Effector memory CD8-positive, alpha-beta T cell (primary cell): Measurements from ENCODE around the gene EIF5A.
"Not testable (repeated sequence)": the region's sequence is repeated elsewhere in the genome, so short reads cannot be mapped to it uniquely, and the experiment has no call there.

ENCODE experiments used
- ATAC-seq: fragments of 150-1000 bp; cut with Tn5 transposase; replicated peaks from 2 replicates; pipeline ENCODE4 v1.10.0; 2021; ENCODE audit warnings: mild to moderate bottlenecking, moderate library complexity
- DNase-seq, 3 experiments: peaks; one replicate each; pipeline ENCODE4 v3.0.0; 2021
- H3K27ac Mint-ChIP-seq, 2 donors: one replicate each; pipeline ENCODE4 v1.8.0; 2022; ENCODE audit warnings: mild to moderate bottlenecking in 2 of 2, mixed read lengths in 2 of 2, moderate library complexity in 2 of 2
- H3K27me3 Mint-ChIP-seq, 2 donors: one replicate each; pipeline ENCODE4 v1.8.0; 2022; ENCODE audit warnings: mixed read lengths in 2 of 2
- H3K36me3 Mint-ChIP-seq: one replicate; pipeline ENCODE4 v1.8.0; 2022; ENCODE audit warnings: mild to moderate bottlenecking, moderate library complexity, mixed read lengths; ENCODE audit not compliant: insufficient read depth
- H3K4me1 Mint-ChIP-seq, 2 donors: one replicate each; pipeline ENCODE4 v1.8.0; 2022; ENCODE audit warnings: low read depth in 2 of 2, mixed read lengths in 2 of 2
- H3K4me3 Mint-ChIP-seq, 2 donors: one replicate each; pipeline ENCODE4 v1.8.0; 2022; ENCODE audit warnings: mild to moderate bottlenecking in 2 of 2, mixed read lengths in 2 of 2, moderate library complexity in 2 of 2
- H3K9me3 Mint-ChIP-seq, 2 donors: one replicate each; pipeline ENCODE4 v1.8.0; 2022; ENCODE audit warnings: mixed read lengths in 2 of 2

The EIF5A gene

DNA sequence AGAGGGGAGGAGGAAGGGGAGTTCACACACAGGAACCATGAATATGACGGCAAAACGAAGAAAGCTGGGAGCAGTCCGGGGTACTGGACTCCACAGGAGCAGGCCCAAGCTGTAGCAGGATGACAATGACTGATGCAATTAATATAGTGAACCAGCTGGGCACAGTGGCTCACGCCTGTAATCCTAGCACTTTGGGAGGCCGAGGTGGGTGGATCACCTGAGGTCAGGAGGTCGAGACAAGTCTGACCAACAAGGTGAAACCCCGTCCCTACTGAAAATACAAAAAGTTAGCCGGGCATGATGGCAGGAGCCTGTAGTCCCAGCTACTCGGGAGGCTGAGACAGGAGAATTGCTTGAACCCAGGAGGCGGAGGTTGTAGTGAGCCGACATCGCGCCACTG is 28.3 kb downstream of the EIF5A start:
- Mint-ChIP-seq H3K4me3 (peak overlapping the region; percentile 96 to 97), H3K4me1 (peaks cover 27 to 42% of the 10 kb centered on the region in 2 donors), H3K27ac (peak overlapping the region; percentile 91 to 94), H3K36me3 (peaks cover 37% of the 10 kb centered on the region)
- ATAC-seq, DNase-seq, H3K27me3 Mint-ChIP-seq, H3K9me3 Mint-ChIP-seq: not testable (repeated sequence)

- Mint-ChIP-seq H3K27me3 (no peaks in the 10 kb centered on the region), H3K36me3 (peaks cover 43% of the 10 kb centered on the region), H3K4me1 (peaks cover 30 to 44% of the 10 kb centered on the region in 2 donors), H3K27ac (peak within 1 kb of the TSS; percentile 91 to 94), H3K4me3 (peak within 1 kb of the TSS; percentile 96 to 97), H3K9me3 (no peaks in the 10 kb centered on the region)
- ATAC-seq (peak; percentile 94), DNase-seq (peak; percentile 67 to 74 (median 68))
Measured at GRCh38 chr17:7336240-7337175, 29.1 kb downstream of the EIF5A start, which contains the start of gene ACAP1. Gene ACAP1, plus strand, starts transcription at chr17:7336529. Its CDS starts 206 bp downstream, at chr17:7336735.

- not testable (repeated sequence) for DNase-seq, H3K27me3 Mint-ChIP-seq, H3K9me3 Mint-ChIP-seq, ATAC-seq
- Mint-ChIP-seq H3K36me3 (peaks cover 49% of the 10 kb centered on the region), H3K4me1 (peaks cover 31 to 42% of the 10 kb centered on the region in 2 donors), H3K27ac (peak overlapping the region; percentile 91 to 94), H3K4me3 (peak overlapping the region; percentile 96 to 97)
Measured at GRCh38 chr17:7337600-7337999, 30.2 kb downstream of the EIF5A start.

DNA sequence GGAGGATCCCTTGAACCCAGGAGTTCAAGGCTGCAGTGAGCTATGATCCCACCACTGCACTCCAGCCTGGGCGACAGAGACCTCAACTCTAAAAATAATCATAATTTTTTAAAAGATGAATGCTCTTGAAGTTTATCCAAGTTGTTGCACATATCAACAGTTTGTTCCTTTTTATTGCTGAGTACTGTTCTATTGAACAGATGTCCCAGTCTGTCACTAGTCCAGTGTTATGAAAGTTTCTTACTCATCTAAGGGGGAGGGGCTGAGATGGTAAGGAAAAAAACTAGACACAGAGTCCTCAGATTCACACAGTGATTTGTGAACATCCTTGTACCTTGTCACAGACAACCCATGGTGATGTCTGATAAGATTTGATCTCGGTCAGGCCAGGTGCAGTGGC is 32.8 kb downstream of the EIF5A start:
- DNase-seq = no peak
- H3K9me3 Mint-ChIP-seq = no peaks in the 10 kb centered on the region
- H3K36me3 Mint-ChIP-seq = peaks cover 74% of the 10 kb centered on the region
- peak overlapping the region; percentile 19 to 23 for H3K27ac Mint-ChIP-seq
- peak overlapping the region in 1 of 2 donors; percentile 29 for H3K4me3 Mint-ChIP-seq
- H3K4me1 Mint-ChIP-seq = peaks cover 37 to 40% of the 10 kb centered on the region in 2 donors
- H3K27me3 Mint-ChIP-seq = no peaks in the 10 kb centered on the region
- ATAC-seq = no peak

- H3K9me3 Mint-ChIP-seq = no peaks in the 10 kb centered on the region
- peaks cover 26 to 29% of the 10 kb centered on the region in 2 donors for H3K4me1 Mint-ChIP-seq
- ATAC-seq (no peak), DNase-seq (no peak)
- H3K36me3 Mint-ChIP-seq = peaks cover 83% of the 10 kb centered on the region
- peak overlapping the region; percentile 22 to 68 for H3K27ac Mint-ChIP-seq
- H3K27me3 Mint-ChIP-seq = no peaks in the 10 kb centered on the region
- H3K4me3 Mint-ChIP-seq = no peak overlapping the region
Measured at GRCh38 chr17:7341842-7342241, 34.4 kb downstream of the EIF5A start.

- peak overlapping the region in 1 of 2 donors; percentile 38 for H3K27ac Mint-ChIP-seq
- no peaks in the 10 kb centered on the region for H3K9me3 Mint-ChIP-seq
- peaks cover 15 to 21% of the 10 kb centered on the region in 2 donors for H3K4me1 Mint-ChIP-seq
- no peaks in the 10 kb centered on the region for H3K27me3 Mint-ChIP-seq
- peaks cover 85% of the 10 kb centered on the region for H3K36me3 Mint-ChIP-seq
- no peak overlapping the region for H3K4me3 Mint-ChIP-seq
- no peak for ATAC-seq
- DNase-seq = no peak
Measured at GRCh38 chr17:7343250-7343649, 35.8 kb downstream of the EIF5A start.

- no peak for DNase-seq
Measured at GRCh38 chr17:7346761-7347614, 39.6 kb downstream of the EIF5A start.

GRCh38 chr17:7347630-7348477 is 40.4 kb downstream of the EIF5A start:
- no peak overlapping the region for H3K4me3 Mint-ChIP-seq
- H3K27me3 Mint-ChIP-seq = no peaks in the 10 kb centered on the region
- no peak for ATAC-seq
- no peak for DNase-seq
- H3K4me1 Mint-ChIP-seq = peaks cover 27 to 36% of the 10 kb centered on the region in 2 donors
- peaks cover 69% of the 10 kb centered on the region for H3K36me3 Mint-ChIP-seq
- H3K27ac Mint-ChIP-seq = peak overlapping the region; percentile 84 to 90
- no peaks in the 10 kb centered on the region for H3K9me3 Mint-ChIP-seq

More at GRCh38 chr17:7346761-7347614, 39.6 kb downstream of the EIF5A start:
- Mint-ChIP-seq H3K27ac (peak overlapping the region in 1 of 2 donors; percentile 23), H3K36me3 (peaks cover 75% of the 10 kb centered on the region), H3K4me1 (peaks cover 20 to 30% of the 10 kb centered on the region in 2 donors), H3K27me3 (no peaks in the 10 kb centered on the region), H3K9me3 (no peaks in the 10 kb centered on the region), H3K4me3 (no peak overlapping the region)
- no peak for ATAC-seq

DNA sequence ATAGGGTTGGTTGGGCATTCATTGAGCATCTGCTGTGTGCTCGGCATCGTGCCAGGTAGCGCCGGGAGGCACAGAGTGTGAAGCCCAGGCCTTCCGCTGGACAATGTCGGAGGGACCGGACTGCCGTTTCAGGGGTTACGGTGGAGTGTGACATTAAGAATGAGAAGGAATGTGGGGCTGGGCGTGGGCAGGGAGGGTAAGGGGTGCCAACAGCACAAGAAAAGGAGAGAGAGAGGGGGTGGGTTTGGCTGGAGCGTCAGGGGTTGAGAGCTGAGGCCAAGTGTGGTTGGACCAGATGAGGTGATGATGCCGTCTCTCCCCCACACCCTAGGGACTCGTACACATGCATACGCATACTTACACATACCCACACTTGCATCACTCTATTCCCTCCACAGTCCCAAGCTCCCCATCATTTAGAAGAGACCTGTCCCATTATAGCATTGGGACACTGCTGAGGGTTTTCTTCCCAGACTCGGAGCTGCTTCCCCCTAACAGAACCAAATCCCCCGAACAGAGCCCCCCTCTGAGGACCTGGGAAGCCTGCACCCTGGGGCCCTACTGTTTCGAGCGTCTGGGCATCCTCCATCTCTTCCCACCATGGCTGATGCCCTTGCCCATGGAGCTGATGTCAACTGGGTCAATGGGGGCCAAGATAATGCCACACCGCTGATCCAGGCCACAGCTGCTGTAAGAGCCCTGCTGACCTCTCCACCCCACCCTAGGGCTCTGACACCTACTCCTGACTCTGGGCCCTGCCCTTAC is 41.2 kb downstream of the EIF5A start:
- Mint-ChIP-seq H3K9me3 (no peaks in the 10 kb centered on the region), H3K27ac (peak overlapping the region; percentile 84 to 90), H3K4me3 (no peak overlapping the region), H3K27me3 (no peaks in the 10 kb centered on the region), H3K36me3 (peaks cover 61% of the 10 kb centered on the region), H3K4me1 (peaks cover 33 to 36% of the 10 kb centered on the region in 2 donors)
- no peak for ATAC-seq
- no peak for DNase-seq

DNA sequence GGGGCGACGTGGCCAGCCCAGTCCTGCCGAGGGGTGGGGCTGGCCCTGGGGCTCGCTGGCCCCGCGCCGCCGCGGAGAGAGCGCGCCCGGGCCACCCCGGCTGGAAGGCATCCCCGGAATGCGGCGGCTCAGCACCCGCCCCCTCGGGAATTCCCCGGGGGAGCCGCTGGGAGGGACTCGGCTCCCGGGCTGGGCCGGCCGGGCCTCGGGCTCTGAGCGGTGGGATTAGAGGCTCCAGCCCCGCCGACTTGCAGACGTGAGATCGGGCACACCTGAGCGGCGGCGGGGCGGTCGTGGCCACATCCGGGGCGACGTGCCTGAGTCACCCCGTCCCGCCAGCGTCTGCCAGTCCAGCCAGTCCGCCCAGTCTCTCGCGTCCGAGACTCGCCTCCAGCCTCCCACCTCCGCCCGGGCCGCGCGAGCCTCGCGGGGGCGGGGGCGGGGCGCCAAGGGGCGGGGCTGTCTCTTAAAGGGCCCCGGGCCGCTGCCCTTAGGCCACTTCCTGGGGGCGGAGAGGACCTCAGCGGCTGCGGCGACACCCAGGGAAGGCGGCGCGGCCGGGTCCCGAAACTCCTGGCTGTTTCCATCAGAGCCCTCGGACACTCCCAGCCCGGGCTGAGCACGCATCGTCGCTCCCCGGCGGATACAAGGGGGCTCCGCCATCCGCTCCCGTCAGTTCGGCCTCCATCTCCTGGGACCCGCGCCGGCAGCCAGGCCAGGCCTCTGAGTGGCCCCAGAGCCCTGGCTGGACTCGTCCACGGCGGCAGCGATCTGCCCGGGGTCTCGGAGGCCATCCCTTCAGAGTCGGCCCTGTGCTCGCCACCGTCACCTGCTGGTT is 44.5 kb downstream of the EIF5A start, which contains the start of gene KCTD11:
TSS of gene KCTD11 (plus strand) at position 498 of the 838 bp plus-strand sequence.
- H3K27me3 Mint-ChIP-seq = no peaks in the 10 kb centered on the region
- H3K4me1 Mint-ChIP-seq = peaks cover 46 to 48% of the 10 kb centered on the region in 2 donors
- DNase-seq (peak; percentile 72 to 75 (median 73)), ATAC-seq (peak; percentile 66)
- H3K9me3 Mint-ChIP-seq = no peaks in the 10 kb centered on the region
- H3K27ac Mint-ChIP-seq = peak within 1 kb of the TSS; percentile 90 to 91
- H3K36me3 Mint-ChIP-seq = peaks cover 36% of the 10 kb centered on the region
- peak within 1 kb of the TSS; percentile 84 to 92 for H3K4me3 Mint-ChIP-seq

- no peak for ATAC-seq
- DNase-seq = no peak
- peaks cover 31% of the 10 kb centered on the region for H3K36me3 Mint-ChIP-seq
- no peaks in the 10 kb centered on the region for H3K9me3 Mint-ChIP-seq
- peak overlapping the region; percentile 88 to 91 for H3K27ac Mint-ChIP-seq
- no peaks in the 10 kb centered on the region for H3K27me3 Mint-ChIP-seq
- H3K4me1 Mint-ChIP-seq = peaks cover 46% of the 10 kb centered on the region in 2 donors
- H3K4me3 Mint-ChIP-seq = peak overlapping the region; percentile 84 to 92
Measured at GRCh38 chr17:7352503-7352889, 45.1 kb downstream of the EIF5A start.
